ENCODE results near the gene DNAJC4. TPM values are rescaled to one million over a fixed set of nuclear protein-coding genes. Genes with fewer than 3 reads are reported as not detected.
A peak's percentile ranks its signal among the peaks of the same experiment; 100 is the strongest.

DNAJC4 gene
- total RNA-seq, 1 donor from 2014 or later = 43.6 TPM

GRCh38 chr11:64232967-64233315, 2.6 kb downstream of the DNAJC4 start:
- TF ChIP-seq CTCF (IDR thresholded peaks at IDR 0.05; ENCODE audit: unreplicated experiment) = no peak
- no peak for DNase-seq (ENCODE audit: low spot score in 2 of 2, unreplicated experiment in 2 of 2)
- Mint-ChIP-seq H3K9me3 (no peaks in the 10 kb centered on the region), H3K4me3 (peak overlapping the region; percentile 83), H3K36me3 (peaks cover 3% of the 10 kb centered on the region), H3K27me3 (ENCODE audit: low read depth) (no peaks in the 10 kb centered on the region), H3K4me1 (peaks cover 19% of the 10 kb centered on the region), H3K27ac (peak overlapping the region; percentile 47)

GRCh38 chr11:64233913-64234586, 3.7 kb downstream of the DNAJC4 start, which contains the start of gene VEGFB:
VEGFB (plus strand) TSS chr11:64234584; CDS start chr11:64234834, 250 bp downstream.
- Mint-ChIP-seq H3K36me3 (peaks cover 3% of the 10 kb centered on the region), H3K4me1 (peaks cover 19% of the 10 kb centered on the region), H3K9me3 (no peaks in the 10 kb centered on the region), H3K27ac (peak within 1 kb of the TSS; percentile 85), H3K27me3 (ENCODE audit: low read depth) (no peaks in the 10 kb centered on the region), H3K4me3 (peak within 1 kb of the TSS; percentile 83)
- no peak for TF ChIP-seq CTCF (IDR thresholded peaks at IDR 0.05; ENCODE audit: unreplicated experiment)
- DNase-seq (ENCODE audit: low spot score in 2 of 2, unreplicated experiment in 2 of 2) = peak in 1 of 2 experiments; percentile 55

- H3K4me1 Mint-ChIP-seq = peaks cover 21% of the 10 kb centered on the region
- peak in 1 of 2 experiments; percentile 60 for DNase-seq (ENCODE audit: low spot score in 2 of 2, unreplicated experiment in 2 of 2)
- peak overlapping the region; percentile 82 for H3K4me3 Mint-ChIP-seq
- no peak for TF ChIP-seq CTCF (IDR thresholded peaks at IDR 0.05; ENCODE audit: unreplicated experiment)
- H3K9me3 Mint-ChIP-seq = no peaks in the 10 kb centered on the region
- peaks cover 3% of the 10 kb centered on the region for H3K36me3 Mint-ChIP-seq
- H3K27ac Mint-ChIP-seq = peak overlapping the region; percentile 85
- H3K27me3 Mint-ChIP-seq (ENCODE audit: low read depth) = no peaks in the 10 kb centered on the region
These were observed 4.5 kb downstream of the DNAJC4 start for GRCh38 chr11:64234647-64235379.

- Mint-ChIP-seq H3K4me3 (peak overlapping the region; percentile 82), H3K4me1 (peaks cover 26% of the 10 kb centered on the region), H3K9me3 (no peaks in the 10 kb centered on the region), H3K27ac (peak overlapping the region; percentile 85), H3K36me3 (peaks cover 3% of the 10 kb centered on the region), H3K27me3 (ENCODE audit: low read depth) (no peaks in the 10 kb centered on the region)
- TF ChIP-seq CTCF (IDR thresholded peaks at IDR 0.05; ENCODE audit: unreplicated experiment) = no peak
- no peak for DNase-seq (ENCODE audit: low spot score in 2 of 2, unreplicated experiment in 2 of 2)
These were observed 5.3 kb downstream of the DNAJC4 start for GRCh38 chr11:64235437-64236161.

- peaks cover 21% of the 10 kb centered on the region for H3K4me1 Mint-ChIP-seq
- peaks cover 3% of the 10 kb centered on the region for H3K36me3 Mint-ChIP-seq
- H3K4me3 Mint-ChIP-seq = no peak overlapping the region
- no peaks in the 10 kb centered on the region for H3K9me3 Mint-ChIP-seq
- no peak for TF ChIP-seq CTCF (IDR thresholded peaks at IDR 0.05; ENCODE audit: unreplicated experiment)
- H3K27ac Mint-ChIP-seq = no peak overlapping the region
- no peak for DNase-seq (ENCODE audit: low spot score in 2 of 2, unreplicated experiment in 2 of 2)
- no peaks in the 10 kb centered on the region for H3K27me3 Mint-ChIP-seq (ENCODE audit: low read depth)
These were observed 7.2 kb downstream of the DNAJC4 start for GRCh38 chr11:64237484-64237951.

Measured in mesothelial cell of epicardium (in vitro differentiated cells).